Peyer's patch (tissue), 4 donors: ENCODE data around the gene IGF1R.

Experiments
- CTCF ChIP-seq, 6 experiments: fragments of 450-650 bp in 4 of 6; fragments of 200-600 bp in 2 of 6; sonication (generic) in 1 of 6; IDR thresholded peaks; one replicate each; pipeline ENCODE4 v1.5.1; 2017 to 2019; ENCODE audit warnings: antibody characterized with exemption in 6 of 6, mild to moderate bottlenecking in 3 of 6, moderate library complexity in 1 of 6
- POLR2A ChIP-seq, 2 donors: fragments of 450-650 bp; IDR thresholded peaks; one replicate each; pipeline ENCODE4 v1.5.1; 2017; ENCODE audit warnings: antibody characterized with exemption in 2 of 2, mild to moderate bottlenecking in 2 of 2, moderate library complexity in 2 of 2

GRCh38 chr15:98812716-98813446 is 164.5 kb downstream of the IGF1R start:
- TF ChIP-seq CTCF (IDR thresholded peaks at IDR 0.05) (no peak), POLR2A (IDR thresholded peaks at IDR 0.05) (no peak)
